Natural killer cell (primary cell): ENCODE data around the gene RPL39. TPM values are rescaled to one million over a fixed set of nuclear protein-coding genes. Genes with fewer than 3 reads are reported as not detected.

Source experiments
- ATAC-seq, 3 donors: fragments of 150-1000 bp in 2 of 3; fragments of 200-7000 bp in 1 of 3; cut with Tn5 transposase; 1 replicate in 1 of 3; 2 replicates in 2 of 3; pipeline ENCODE4 v1.10.0; 2021; ENCODE audit warnings: mild to moderate bottlenecking in 2 of 3, moderate library complexity in 2 of 3
- DNase-seq, 2 donors: peaks; one replicate each; pipeline versions ENCODE4 v3.0.0 to v3.0.0-alpha.2; 2013 to 2021; ENCODE audit warnings: mixed read lengths in 1 of 2
- H3K27ac ChIP-seq: one replicate; pipeline ENCODE4 v1.5.1; 2013; ENCODE audit warnings: mild to moderate bottlenecking, low read length
- H3K27me3 ChIP-seq: one replicate; pipeline ENCODE4 v1.6.1; 2013; ENCODE audit warnings: low read length; ENCODE audit not compliant: control insufficient read depth, insufficient read depth
- H3K36me3 ChIP-seq: one replicate; pipeline ENCODE4 v1.6.1; 2013; ENCODE audit warnings: low read length; ENCODE audit not compliant: control insufficient read depth, insufficient read depth
- H3K4me1 ChIP-seq: one replicate; pipeline ENCODE4 v1.6.1; 2013; ENCODE audit warnings: low read length; ENCODE audit not compliant: control insufficient read depth, insufficient read depth
- H3K4me3 ChIP-seq: one replicate; pipeline ENCODE4 v1.5.1; 2013; ENCODE audit warnings: low read length
- H3K9me3 ChIP-seq: one replicate; pipeline ENCODE4 v1.6.1; 2013; ENCODE audit warnings: low read length; ENCODE audit not compliant: control insufficient read depth, insufficient read depth
- H3K27ac Mint-ChIP-seq, 2 donors: one replicate each; pipeline ENCODE4 v1.8.0; 2022; ENCODE audit warnings: mild to moderate bottlenecking in 2 of 2, mixed read lengths in 2 of 2, moderate library complexity in 1 of 2
- H3K27me3 Mint-ChIP-seq, 2 donors: one replicate each; pipeline ENCODE4 v1.8.0; 2022; ENCODE audit warnings: low read depth in 2 of 2, mixed read lengths in 2 of 2
- H3K36me3 Mint-ChIP-seq: one replicate; pipeline ENCODE4 v1.8.0; 2022; ENCODE audit warnings: mixed read lengths
- H3K4me1 Mint-ChIP-seq, 2 donors: one replicate each; pipeline ENCODE4 v1.8.0; 2022; ENCODE audit warnings: mixed read lengths in 2 of 2
- H3K4me3 Mint-ChIP-seq: one replicate; pipeline ENCODE4 v1.8.0; 2022; ENCODE audit warnings: mild to moderate bottlenecking, moderate library complexity, mixed read lengths
- H3K9me3 Mint-ChIP-seq, 2 donors: one replicate each; pipeline ENCODE4 v1.8.0; 2022; ENCODE audit warnings: mixed read lengths in 2 of 2
- WGBS: methylation state at CpG from one replicate; pipeline ENCODE4 v1.1.7; 2013; ENCODE audit warnings: missing lambda C conversion rate; ENCODE audit not compliant: insufficient coverage; 5-methylcytosine and 5-hydroxymethylcytosine counted together
- intact Hi-C: fragments of 100-400 bp; cut with micrococcal nuclease; formaldehyde crosslinking; loops from one replicate; pipeline ENCODE4 v1.14.2; 2022
- total RNA-seq, 4 donors: library from RNA; stranded (reverse); fragments of 120-200 nt in 1 of 4; gene quantifications; one replicate each; pipeline versions ENCODE4 v1.2.3 to v1.2.4, GENCODE V29; 2013 to 2022
- TF ChIP-seq, protein P1 (sequence below): fragments of 200-600 bp; IDR thresholded peaks from one replicate; pipeline ENCODE4 v1.8.0; 2022; ENCODE audit warnings: antibody characterized with exemption

The RPL39 gene
- total RNA-seq, 3 donors from 2014 or later (not counting 1 experiment from before 2014, with no cell fraction given), result 1,040 to 1,487 (median 1,381) TPM

DNA sequence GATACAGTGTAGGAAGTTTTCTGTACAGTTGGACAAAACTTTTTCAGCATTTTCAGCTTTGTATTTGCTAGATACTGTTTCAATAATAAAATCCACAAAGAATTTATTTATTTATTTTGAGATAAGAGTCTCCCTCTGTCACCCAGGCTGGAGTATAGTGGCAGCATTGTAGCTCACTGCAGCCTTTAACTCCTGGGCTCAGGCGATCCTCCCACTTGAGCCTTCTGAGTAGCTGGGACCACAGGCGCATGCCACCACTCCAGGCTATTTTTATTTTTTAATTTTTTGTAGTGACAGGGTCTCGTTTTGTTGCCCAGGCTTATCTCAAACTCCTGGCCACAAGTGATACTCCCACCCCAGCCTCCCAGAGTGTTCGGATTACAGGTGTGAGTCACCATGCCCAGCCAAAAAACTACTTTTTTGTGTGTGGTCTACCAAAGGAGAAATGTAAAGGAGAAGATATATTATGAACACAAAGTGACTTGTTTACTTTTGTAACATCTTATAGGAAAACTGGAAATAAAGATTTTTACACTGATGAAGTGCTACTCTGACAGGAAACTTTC is 46.1 kb downstream of the RPL39 start:
- H3K27me3 ChIP-seq, result no peaks in the 10 kb centered on the region
- WGBS, result 100% methylated on average over 1 of the region's 4 CpGs
- Mint-ChIP-seq H3K27me3 (no peaks in the 10 kb centered on the region), H3K9me3 (no peaks in the 10 kb centered on the region), H3K36me3 (no peaks in the 10 kb centered on the region), H3K27ac (no peak overlapping the region), H3K4me3 (no peak overlapping the region), H3K4me1 (peaks cover 6% of the 10 kb centered on the region in 2 donors)
- intact Hi-C loops, result no loop called here
- H3K27ac ChIP-seq, result no peak overlapping the region
- no peak overlapping the region for H3K4me3 ChIP-seq
- DNase-seq (no peak), ATAC-seq (no peak)
- no peaks in the 10 kb centered on the region for H3K9me3 ChIP-seq
- H3K4me1 ChIP-seq, result peaks cover 7% of the 10 kb centered on the region
- TF ChIP-seq, protein P1, sequence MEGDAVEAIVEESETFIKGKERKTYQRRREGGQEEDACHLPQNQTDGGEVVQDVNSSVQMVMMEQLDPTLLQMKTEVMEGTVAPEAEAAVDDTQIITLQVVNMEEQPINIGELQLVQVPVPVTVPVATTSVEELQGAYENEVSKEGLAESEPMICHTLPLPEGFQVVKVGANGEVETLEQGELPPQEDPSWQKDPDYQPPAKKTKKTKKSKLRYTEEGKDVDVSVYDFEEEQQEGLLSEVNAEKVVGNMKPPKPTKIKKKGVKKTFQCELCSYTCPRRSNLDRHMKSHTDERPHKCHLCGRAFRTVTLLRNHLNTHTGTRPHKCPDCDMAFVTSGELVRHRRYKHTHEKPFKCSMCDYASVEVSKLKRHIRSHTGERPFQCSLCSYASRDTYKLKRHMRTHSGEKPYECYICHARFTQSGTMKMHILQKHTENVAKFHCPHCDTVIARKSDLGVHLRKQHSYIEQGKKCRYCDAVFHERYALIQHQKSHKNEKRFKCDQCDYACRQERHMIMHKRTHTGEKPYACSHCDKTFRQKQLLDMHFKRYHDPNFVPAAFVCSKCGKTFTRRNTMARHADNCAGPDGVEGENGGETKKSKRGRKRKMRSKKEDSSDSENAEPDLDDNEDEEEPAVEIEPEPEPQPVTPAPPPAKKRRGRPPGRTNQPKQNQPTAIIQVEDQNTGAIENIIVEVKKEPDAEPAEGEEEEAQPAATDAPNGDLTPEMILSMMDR, result no peak
- no peaks in the 10 kb centered on the region for H3K36me3 ChIP-seq

GRCh38 chrX:119738742-119739141 is 52.7 kb downstream of the RPL39 start:
- Mint-ChIP-seq H3K27me3 (no peaks in the 10 kb centered on the region), H3K36me3 (no peaks in the 10 kb centered on the region), H3K4me3 (no peak overlapping the region), H3K4me1 (no peaks in the 10 kb centered on the region), H3K9me3 (no peaks in the 10 kb centered on the region), H3K27ac (no peak overlapping the region)
- DNase-seq, result no peak
- H3K27ac ChIP-seq, result no peak overlapping the region
- TF ChIP-seq, protein P1, result no peak
- no peaks in the 10 kb centered on the region for H3K9me3 ChIP-seq
- no peaks in the 10 kb centered on the region for H3K36me3 ChIP-seq
- no peak for ATAC-seq
- no peaks in the 10 kb centered on the region for H3K4me1 ChIP-seq
- no peaks in the 10 kb centered on the region for H3K27me3 ChIP-seq
- intact Hi-C loops, result no loop called here
- no peak overlapping the region for H3K4me3 ChIP-seq
- WGBS, result 83% methylated on average over 5 of the region's 5 CpGs

Other genes starting within 250 kb of the RPL39 start
- gene STEEP1, start 226.2 kb downstream of the RPL39 start, total RNA-seq, result 10 to 100 TPM; 23.5 to 29.2 (median 23.8) TPM
- 100 to 1,000 TPM in 1 of 3 donors, 10 to 100 TPM in 2; 88.4 to 125 (median 91.0) TPM for gene UBE2A, start 217.1 kb downstream of the RPL39 start, total RNA-seq
- 1 to 10 TPM; 6.7 to 9.2 (median 6.9) TPM for gene NKRF, start 185.2 kb downstream of the RPL39 start, total RNA-seq
- 100 to 1,000 TPM; 138 to 202 (median 158) TPM for gene SEPTIN6, start 98.5 kb downstream of the RPL39 start, total RNA-seq
- under 1 TPM in 1 of 3 donors, not detected in 2; 0.23 TPM for gene SOWAHD, start 33.0 kb downstream of the RPL39 start, total RNA-seq
- 10 to 100 TPM in 2 of 3 donors, 1 to 10 TPM in 1; 9.3 to 16.4 (median 12.4) TPM for gene UPF3B, start 61.3 kb upstream of the RPL39 start, total RNA-seq
- 10 to 100 TPM; 29.6 to 45.9 (median 34.7) TPM for gene RNF113A, start 80.1 kb upstream of the RPL39 start, total RNA-seq
- 10 to 100 TPM; 43.6 to 56.8 (median 54.9) TPM for gene NDUFA1, start 80.2 kb upstream of the RPL39 start, total RNA-seq
- not detected for gene AKAP14, start 104.3 kb upstream of the RPL39 start, total RNA-seq
- 10 to 100 TPM; 14.7 to 20.0 (median 15.4) TPM for gene NKAP, start 152.1 kb upstream of the RPL39 start, total RNA-seq